ENCODE measurements around the gene CDK7. TPM values are rescaled to one million over a fixed set of nuclear protein-coding genes. Genes with fewer than 3 reads are reported as not detected.

CDK7 gene
- total RNA-seq, 2 donors from 2014 or later, result 25.5 to 99.1 TPM

GRCh38 chr5:69265931-69266330, 31.2 kb downstream of the CDK7 start:
- no peak for DNase-seq (ENCODE audit: low spot score)
- Histone ChIP-seq H3K4me3 (no peak overlapping the region), H3K27ac (no peak overlapping the region), H3K27me3 (replicated peaks; ENCODE audit: insufficient read depth) (no peaks in the 10 kb centered on the region), H3K4me1 (replicated peaks) (no peaks in the 10 kb centered on the region), H3K36me3 (no peaks in the 10 kb centered on the region), H3K9me3 (no peaks in the 10 kb centered on the region)
- intact Hi-C loops (cut with DNase I), result no loop called here
- TF ChIP-seq CTCF (IDR thresholded peaks at IDR 0.05) (no peak), POLR2AphosphoS5 (IDR thresholded peaks at IDR 0.05) (no peak), POLR2A (IDR thresholded peaks at IDR 0.05) (no peak)
- WGBS, result 74% methylated on average over 11 of the region's 11 CpGs

GRCh38 chr5:69268899-69269298, 34.2 kb downstream of the CDK7 start:
- 94% methylated on average over 5 of the region's 5 CpGs for WGBS
- Histone ChIP-seq H3K27ac (no peak overlapping the region), H3K9me3 (no peaks in the 10 kb centered on the region), H3K4me3 (no peak overlapping the region), H3K27me3 (replicated peaks; ENCODE audit: insufficient read depth) (no peaks in the 10 kb centered on the region), H3K36me3 (no peaks in the 10 kb centered on the region), H3K4me1 (replicated peaks) (no peaks in the 10 kb centered on the region)
- no peak for DNase-seq (ENCODE audit: low spot score)
- TF ChIP-seq POLR2A (IDR thresholded peaks at IDR 0.05), result no peak
- no peak for TF ChIP-seq CTCF (IDR thresholded peaks at IDR 0.05)
- no peak for TF ChIP-seq POLR2AphosphoS5 (IDR thresholded peaks at IDR 0.05)
- intact Hi-C loops (cut with DNase I), result no loop called here

GRCh38 chr5:69270840-69271239, 36.2 kb downstream of the CDK7 start:
- intact Hi-C loops (cut with DNase I), result no loop called here
- no peak overlapping the region for H3K27ac ChIP-seq
- no peak for TF ChIP-seq CTCF (IDR thresholded peaks at IDR 0.05)
- no peak for TF ChIP-seq POLR2A (IDR thresholded peaks at IDR 0.05)
- TF ChIP-seq POLR2AphosphoS5 (IDR thresholded peaks at IDR 0.05), result no peak
- H3K4me1 ChIP-seq (replicated peaks), result no peaks in the 10 kb centered on the region
- 68% methylated on average over 1 of the region's 1 CpG for WGBS
- DNase-seq (ENCODE audit: low spot score), result no peak
- no peak overlapping the region for H3K4me3 ChIP-seq
- no peaks in the 10 kb centered on the region for H3K36me3 ChIP-seq
- H3K27me3 ChIP-seq (replicated peaks; ENCODE audit: insufficient read depth), result no peaks in the 10 kb centered on the region
- no peaks in the 10 kb centered on the region for H3K9me3 ChIP-seq

- Histone ChIP-seq H3K4me3 (no peak overlapping the region), H3K36me3 (no peaks in the 10 kb centered on the region), H3K27me3 (replicated peaks; ENCODE audit: insufficient read depth) (no peaks in the 10 kb centered on the region), H3K4me1 (replicated peaks) (no peaks in the 10 kb centered on the region), H3K27ac (no peak overlapping the region), H3K9me3 (no peaks in the 10 kb centered on the region)
- intact Hi-C loops (cut with DNase I), result no loop called here
- no peak for TF ChIP-seq POLR2A (IDR thresholded peaks at IDR 0.05)
- no peak for TF ChIP-seq POLR2AphosphoS5 (IDR thresholded peaks at IDR 0.05)
- no peak for TF ChIP-seq CTCF (IDR thresholded peaks at IDR 0.05)
- WGBS, result 75% methylated on average over 4 of the region's 4 CpGs
- DNase-seq (ENCODE audit: low spot score), result no peak
These were observed 36.7 kb downstream of the CDK7 start for GRCh38 chr5:69271376-69271775.

- TF ChIP-seq CTCF (IDR thresholded peaks at IDR 0.05) (no peak), POLR2A (IDR thresholded peaks at IDR 0.05) (no peak), POLR2AphosphoS5 (IDR thresholded peaks at IDR 0.05) (no peak)
- no peaks in the 10 kb centered on the region for H3K36me3 ChIP-seq
- H3K9me3 ChIP-seq, result no peaks in the 10 kb centered on the region
- no peak overlapping the region for H3K4me3 ChIP-seq
- peak overlapping the region in 1 of 2 donors; percentile 75 for H3K27ac ChIP-seq
- 97% methylated on average over 7 of the region's 7 CpGs for WGBS
- DNase-seq (ENCODE audit: low spot score), result no peak
- intact Hi-C loops (cut with DNase I), result no loop called here
- no peaks in the 10 kb centered on the region for H3K27me3 ChIP-seq (replicated peaks; ENCODE audit: insufficient read depth)
- H3K4me1 ChIP-seq (replicated peaks), result no peaks in the 10 kb centered on the region
These were observed 40.9 kb downstream of the CDK7 start for GRCh38 chr5:69275563-69275962.
